Adrenal gland (tissue), 12 donors: ENCODE data around the gene IL33. TPM values are rescaled to one million over a fixed set of nuclear protein-coding genes. Genes with fewer than 3 reads are reported as not detected.

Source experiments
- DNase-seq, 7 donors: peaks; one replicate each; pipeline ENCODE4 v3.0.0-alpha.2; 2019 to 2020
- H3K27ac ChIP-seq, 5 donors: fragments of 200-600 bp; sonication (generic) in 4 of 5; 1 replicate in 3 of 5; 2 replicates in 2 of 5; pipeline versions ENCODE4 v1.5.1 to v1.8.0; 2016 to 2020; ENCODE audit warnings: mild to moderate bottlenecking in 1 of 5
- H3K27me3 ChIP-seq: fragments of 200-600 bp; 2 replicates; pipeline ENCODE4 v1.8.0; 2021
- H3K36me3 ChIP-seq, 2 donors: fragments of 200-600 bp; replicated peaks in 1 of 2; 1 replicate in 1 of 2; 2 replicates in 1 of 2; pipeline versions ENCODE4 v1.5.1 to v1.8.0; 2018 to 2022
- H3K4me1 ChIP-seq, 2 donors: fragments of 200-600 bp; replicated peaks in 1 of 2; 1 replicate in 1 of 2; 2 replicates in 1 of 2; pipeline versions ENCODE4 v1.5.1 to v1.8.0; 2018 to 2021
- H3K4me3 ChIP-seq, 4 donors: fragments of 200-600 bp; sonication (generic) in 3 of 4; one replicate each; pipeline ENCODE4 v1.5.1; 2016 to 2018
- H3K9me3 ChIP-seq, 3 donors: fragments of 200-600 bp; sonication (generic) in 1 of 3; replicated peaks in 1 of 3; 1 replicate in 2 of 3; 2 replicates in 1 of 3; pipeline versions ENCODE4 v1.5.1 to v1.8.0; 2016 to 2021
- POLR2A ChIP-seq, 2 donors: fragments of 450-650 bp; IDR thresholded peaks; one replicate each; pipeline ENCODE4 v1.6.1; 2017; ENCODE audit warnings: antibody characterized with exemption in 2 of 2, mild to moderate bottlenecking in 2 of 2, moderate library complexity in 1 of 2
- WGBS, 4 donors: extraction: QIAGEN DNeasy Blood & Tissue Kit in 2 of 4; methylation state at CpG; one replicate each; pipeline versions ENCODE4 v1.1.5 to v1.1.7; 2013 to 2017; 5-methylcytosine and 5-hydroxymethylcytosine counted together
- intact Hi-C, 2 donors: fragments of 100-400 bp; cut with DNase I; formaldehyde crosslinking; loops; one replicate each; pipeline versions ENCODE4 v1.14.1 to v1.15.0; 2022 to 2023
- polyA plus RNA-seq, 3 donors: library from polyadenylated mRNA; stranded (reverse); fragments of 200-250 nt in 2 of 3; fragments of 350-450 nt in 1 of 3; fragmentation: Illumina TruSeq in 1 of 3; extraction: RNeasy Lipid Tissue Mini Kit (QIAGEN cat#74804) in 1 of 3; gene quantifications; one replicate each; pipeline ENCODE4 v1.2.3, GENCODE V29; 2013 to 2014
- total RNA-seq, 9 donors: library from RNA; depleted of rRNA in 4 of 9; stranded (reverse); fragments of >200 nt in 4 of 9; fragments of 120-200 nt in 1 of 9; fragmentation: NEBNext Ultra II Directional in 1 of 9; extraction: Animal tissue kit (Norgen Biotek cat#: 25700) in 1 of 9; gene quantifications; one replicate each; pipeline versions ENCODE4 v1.1.0 to v1.2.4, GENCODE V29; 2013 to 2023
- TF ChIP-seq, protein P1 (sequence below), 6 experiments: fragments of 450-650 bp in 4 of 6; fragments of 200-600 bp in 2 of 6; sonication (generic) in 1 of 6; IDR thresholded peaks; 1 replicate in 5 of 6; 2 replicates in 1 of 6; pipeline versions ENCODE4 v1.5.1 to v1.8.0; 2016 to 2021; ENCODE audit warnings: antibody characterized with exemption in 6 of 6, mild to moderate bottlenecking in 2 of 6, moderate library complexity in 1 of 6
- donor health status: healthy with polysubstance abuse.
- donor health status: Bipolar disorder and iron deficiency.
- donor health status: DM: yes; HTN: yes; CAD: no.
- donor health status: DM: no; HTN: no; CAD: no.
- donor health status: DM: no; HTN: no; CAD: no.
- donor health status: DM: yes; HTN: yes; CAD: no.

The IL33 gene
- total and polyA plus RNA-seq, 12 donors: 8.2 to 54.3 (median 22.2) TPM

- Histone ChIP-seq H3K9me3 (no peaks in the 10 kb centered on the region), H3K36me3 (no peaks in the 10 kb centered on the region), H3K4me1 (no peaks in the 10 kb centered on the region), H3K27ac (peak overlapping the region in 1 of 5 donors; percentile 27), H3K4me3 (no peak overlapping the region), H3K27me3 (no peaks in the 10 kb centered on the region)
- intact Hi-C loops: no loop called here
- 68 to 86% (median 79%) methylated on average over 4 of the region's 4 CpGs for WGBS, 4 donors
- TF ChIP-seq, protein P1, sequence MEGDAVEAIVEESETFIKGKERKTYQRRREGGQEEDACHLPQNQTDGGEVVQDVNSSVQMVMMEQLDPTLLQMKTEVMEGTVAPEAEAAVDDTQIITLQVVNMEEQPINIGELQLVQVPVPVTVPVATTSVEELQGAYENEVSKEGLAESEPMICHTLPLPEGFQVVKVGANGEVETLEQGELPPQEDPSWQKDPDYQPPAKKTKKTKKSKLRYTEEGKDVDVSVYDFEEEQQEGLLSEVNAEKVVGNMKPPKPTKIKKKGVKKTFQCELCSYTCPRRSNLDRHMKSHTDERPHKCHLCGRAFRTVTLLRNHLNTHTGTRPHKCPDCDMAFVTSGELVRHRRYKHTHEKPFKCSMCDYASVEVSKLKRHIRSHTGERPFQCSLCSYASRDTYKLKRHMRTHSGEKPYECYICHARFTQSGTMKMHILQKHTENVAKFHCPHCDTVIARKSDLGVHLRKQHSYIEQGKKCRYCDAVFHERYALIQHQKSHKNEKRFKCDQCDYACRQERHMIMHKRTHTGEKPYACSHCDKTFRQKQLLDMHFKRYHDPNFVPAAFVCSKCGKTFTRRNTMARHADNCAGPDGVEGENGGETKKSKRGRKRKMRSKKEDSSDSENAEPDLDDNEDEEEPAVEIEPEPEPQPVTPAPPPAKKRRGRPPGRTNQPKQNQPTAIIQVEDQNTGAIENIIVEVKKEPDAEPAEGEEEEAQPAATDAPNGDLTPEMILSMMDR (IDR thresholded peaks at IDR 0.05): no peak
- TF ChIP-seq POLR2A (IDR thresholded peaks at IDR 0.05): no peak
- no peak for DNase-seq
Measured at GRCh38 chr9:6219040-6219439, 3.4 kb downstream of the IL33 start.

- Histone ChIP-seq H3K4me1 (no peaks in the 10 kb centered on the region), H3K4me3 (no peak overlapping the region), H3K27ac (no peak overlapping the region), H3K36me3 (no peaks in the 10 kb centered on the region), H3K27me3 (no peaks in the 10 kb centered on the region), H3K9me3 (no peaks in the 10 kb centered on the region)
- intact Hi-C loops: no loop called here
- no peak for DNase-seq
- TF ChIP-seq, protein P1 (IDR thresholded peaks at IDR 0.05): no peak
- no peak for TF ChIP-seq POLR2A (IDR thresholded peaks at IDR 0.05)
- WGBS, 4 donors: 65 to 73% (median 68%) methylated on average over 2 of the region's 2 CpGs
Measured at GRCh38 chr9:6219981-6220380, 4.4 kb downstream of the IL33 start.

DNA sequence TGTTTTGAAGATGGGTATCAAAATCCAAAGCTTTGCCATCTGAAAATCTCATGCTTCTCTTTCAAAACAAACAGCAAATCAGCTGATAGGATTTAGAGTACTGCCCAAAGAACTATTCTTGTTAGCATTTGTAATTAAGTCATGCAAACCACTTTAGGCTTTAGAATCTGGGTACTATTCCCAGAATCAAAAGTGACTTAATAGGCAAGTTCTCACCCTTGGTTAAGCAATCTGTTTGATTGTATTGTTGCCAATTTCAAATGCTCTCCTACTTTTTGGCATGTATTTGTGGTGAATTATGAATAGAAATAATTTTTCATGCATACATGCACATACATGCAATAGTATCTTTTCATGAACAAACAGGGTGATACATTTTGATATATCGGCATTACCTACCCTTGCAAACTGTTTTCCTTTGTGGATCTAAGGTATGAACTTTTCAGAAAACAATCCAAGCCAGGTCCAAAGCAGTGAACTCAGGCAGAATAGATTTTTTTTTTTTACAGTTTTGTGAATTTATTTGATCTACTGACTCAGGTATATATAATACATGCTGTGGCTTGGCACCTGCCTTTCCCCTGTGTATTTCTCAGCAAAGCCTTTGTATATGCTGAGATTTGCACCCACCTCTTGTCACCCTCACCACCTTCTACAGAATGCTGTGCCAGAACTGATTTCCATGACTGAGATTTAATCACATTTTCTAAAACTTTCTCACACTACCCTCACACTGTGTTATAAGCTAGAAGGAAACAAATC lies 9.0 kb downstream of the IL33 start:
- Histone ChIP-seq H3K4me1 (no peaks in the 10 kb centered on the region), H3K27me3 (no peaks in the 10 kb centered on the region), H3K36me3 (no peaks in the 10 kb centered on the region), H3K9me3 (no peaks in the 10 kb centered on the region), H3K4me3 (no peak overlapping the region), H3K27ac (no peak overlapping the region)
- TF ChIP-seq POLR2A (IDR thresholded peaks at IDR 0.05): no peak
- TF ChIP-seq, protein P1 (IDR thresholded peaks at IDR 0.05): no peak
- DNase-seq: no peak
- intact Hi-C loops: no loop called here
- 97 to 98% (median 97%) methylated on average over 1 of the region's 1 CpG for WGBS, 4 donors

GRCh38 chr9:6226696-6227095 lies 11.1 kb downstream of the IL33 start:
- intact Hi-C loops: no loop called here
- Histone ChIP-seq H3K9me3 (no peaks in the 10 kb centered on the region), H3K4me1 (no peaks in the 10 kb centered on the region), H3K36me3 (no peaks in the 10 kb centered on the region), H3K27ac (no peak overlapping the region), H3K27me3 (no peaks in the 10 kb centered on the region), H3K4me3 (no peak overlapping the region)
- TF ChIP-seq POLR2A (IDR thresholded peaks at IDR 0.05): no peak
- TF ChIP-seq, protein P1 (IDR thresholded peaks at IDR 0.05): no peak
- WGBS, 4 donors: 4 to 21% (median 10%) methylated on average over 1 of the region's 1 CpG
- peak in 1 of 7 donors; percentile 2 for DNase-seq
